ENCODE results near the gene SCN4A. TPM values are rescaled to one million over a fixed set of nuclear protein-coding genes. Genes with fewer than 3 reads are reported as not detected.

SCN4A gene
- total and polyA plus RNA-seq, 8 donors: 0.05 to 0.88 (median 0.58) TPM

DNA sequence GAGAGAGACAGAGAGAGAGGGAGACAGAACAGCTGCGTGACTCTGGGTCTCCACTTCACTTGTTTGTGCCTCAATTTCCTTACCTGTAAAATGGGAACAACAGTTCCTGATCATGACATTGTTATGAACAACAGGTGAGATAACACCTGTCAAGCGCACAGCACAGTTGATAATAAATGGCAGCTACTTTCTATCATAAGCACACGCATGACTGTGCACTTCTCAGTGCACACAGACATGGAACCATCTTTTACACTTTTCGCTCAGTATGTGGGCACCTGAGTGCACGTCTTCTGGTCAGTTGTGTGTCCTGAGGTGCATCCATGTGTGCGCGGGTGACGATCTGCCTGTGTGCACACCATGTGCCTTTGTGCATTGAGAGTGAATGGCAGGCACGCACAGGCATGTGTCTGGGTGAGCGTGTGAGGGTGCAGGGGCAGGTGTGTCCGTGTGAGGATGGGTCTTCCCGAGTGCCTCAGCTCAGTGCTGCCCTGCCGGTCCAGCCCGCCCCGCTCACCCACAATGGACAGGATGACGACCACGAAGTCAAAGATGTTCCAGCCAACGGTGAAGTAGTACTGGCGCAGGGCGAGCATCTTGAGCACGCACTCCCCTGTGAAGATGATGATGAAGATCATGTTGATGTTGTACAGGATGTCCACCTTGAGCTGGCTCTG is 30.3 kb downstream of the SCN4A start:
- no peaks in the 10 kb centered on the region for H3K27me3 ChIP-seq
- TF ChIP-seq, protein P1, sequence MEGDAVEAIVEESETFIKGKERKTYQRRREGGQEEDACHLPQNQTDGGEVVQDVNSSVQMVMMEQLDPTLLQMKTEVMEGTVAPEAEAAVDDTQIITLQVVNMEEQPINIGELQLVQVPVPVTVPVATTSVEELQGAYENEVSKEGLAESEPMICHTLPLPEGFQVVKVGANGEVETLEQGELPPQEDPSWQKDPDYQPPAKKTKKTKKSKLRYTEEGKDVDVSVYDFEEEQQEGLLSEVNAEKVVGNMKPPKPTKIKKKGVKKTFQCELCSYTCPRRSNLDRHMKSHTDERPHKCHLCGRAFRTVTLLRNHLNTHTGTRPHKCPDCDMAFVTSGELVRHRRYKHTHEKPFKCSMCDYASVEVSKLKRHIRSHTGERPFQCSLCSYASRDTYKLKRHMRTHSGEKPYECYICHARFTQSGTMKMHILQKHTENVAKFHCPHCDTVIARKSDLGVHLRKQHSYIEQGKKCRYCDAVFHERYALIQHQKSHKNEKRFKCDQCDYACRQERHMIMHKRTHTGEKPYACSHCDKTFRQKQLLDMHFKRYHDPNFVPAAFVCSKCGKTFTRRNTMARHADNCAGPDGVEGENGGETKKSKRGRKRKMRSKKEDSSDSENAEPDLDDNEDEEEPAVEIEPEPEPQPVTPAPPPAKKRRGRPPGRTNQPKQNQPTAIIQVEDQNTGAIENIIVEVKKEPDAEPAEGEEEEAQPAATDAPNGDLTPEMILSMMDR (IDR thresholded peaks at IDR 0.05): no peak
- no peak overlapping the region for H3K4me3 ChIP-seq
- H3K9me3 ChIP-seq: no peaks in the 10 kb centered on the region
- intact Hi-C loops (cut with DNase I): no loop called here
- ATAC-seq (no peak), DNase-seq (no peak)
- H3K36me3 ChIP-seq: no peaks in the 10 kb centered on the region
- no peak overlapping the region for H3K27ac ChIP-seq
- H3K4me1 ChIP-seq: peaks cover 0 to 12% of the 10 kb centered on the region in 2 donors

DNA sequence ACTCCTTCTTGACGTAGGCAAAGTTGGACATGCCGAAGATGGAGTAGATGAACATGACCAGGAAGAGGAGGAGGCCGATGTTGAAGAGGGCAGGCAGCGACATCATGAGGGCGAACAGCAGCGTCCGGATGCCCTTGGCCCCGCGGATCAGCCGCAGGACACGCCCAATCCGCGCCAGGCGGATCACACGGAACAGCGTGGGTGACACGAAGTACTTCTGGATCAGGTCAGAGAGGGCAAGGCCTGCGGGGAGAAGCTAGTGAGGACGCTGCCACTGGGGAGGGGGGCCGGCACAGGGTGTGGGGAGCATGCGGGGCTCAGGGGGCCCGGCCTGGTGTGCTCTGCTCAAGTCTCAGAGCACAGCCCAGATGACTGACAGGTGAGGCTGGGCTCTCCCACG is 31.0 kb downstream of the SCN4A start:
- Histone ChIP-seq H3K27ac (no peak overlapping the region), H3K9me3 (no peaks in the 10 kb centered on the region), H3K27me3 (no peaks in the 10 kb centered on the region), H3K4me1 (peaks cover 0 to 10% of the 10 kb centered on the region in 2 donors), H3K4me3 (no peak overlapping the region), H3K36me3 (no peaks in the 10 kb centered on the region)
- intact Hi-C loops (cut with DNase I): no loop called here
- ATAC-seq (no peak), DNase-seq (no peak)
- TF ChIP-seq, protein P1 (IDR thresholded peaks at IDR 0.05): no peak

DNA sequence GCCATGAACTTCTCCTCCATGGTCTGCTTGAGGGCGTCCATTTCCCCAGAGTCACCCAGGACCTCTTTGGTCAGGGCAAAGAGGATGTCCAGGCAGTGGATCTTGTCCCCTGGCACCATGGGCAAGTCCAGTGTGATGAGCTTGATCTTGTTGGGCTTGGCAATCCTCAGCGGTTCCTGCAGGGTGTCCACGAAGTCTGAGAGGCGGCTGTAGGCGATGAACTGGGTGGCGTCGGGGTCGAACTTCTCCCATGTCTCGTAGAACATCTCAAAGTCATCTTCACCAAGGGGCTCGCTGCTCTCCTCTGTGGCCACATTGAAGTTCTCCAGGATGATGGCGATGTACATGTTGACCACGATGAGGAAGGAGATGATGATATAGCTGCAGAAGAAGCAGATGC is 31.6 kb downstream of the SCN4A start:
- no peaks in the 10 kb centered on the region for H3K27me3 ChIP-seq
- H3K27ac ChIP-seq: no peak overlapping the region
- H3K4me1 ChIP-seq: peaks cover 0 to 4% of the 10 kb centered on the region in 2 donors
- H3K4me3 ChIP-seq: no peak overlapping the region
- no peaks in the 10 kb centered on the region for H3K9me3 ChIP-seq
- ATAC-seq (no peak), DNase-seq (no peak)
- intact Hi-C loops (cut with DNase I): no loop called here
- no peaks in the 10 kb centered on the region for H3K36me3 ChIP-seq
- TF ChIP-seq, protein P1 (IDR thresholded peaks at IDR 0.05): no peak

DNA sequence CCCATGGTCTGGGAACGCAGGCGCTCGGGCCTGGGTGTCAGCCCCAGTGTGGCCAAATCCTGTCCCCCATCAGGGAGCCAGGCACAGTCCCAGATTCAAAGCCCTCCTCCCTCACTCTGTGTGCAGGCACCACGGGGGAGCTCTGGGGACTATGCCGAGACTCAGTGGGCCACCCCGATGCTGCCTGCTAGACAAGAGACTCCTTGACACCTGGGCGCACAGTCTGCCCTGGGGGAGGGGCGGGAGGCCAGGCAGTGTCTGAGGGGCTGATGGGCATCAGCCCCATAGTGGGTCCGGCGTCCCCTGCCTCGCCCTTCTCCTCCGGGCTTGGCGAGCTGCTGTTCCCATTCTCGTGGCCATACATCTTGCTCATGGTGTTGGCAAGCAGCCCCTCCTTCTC is 32.1 kb downstream of the SCN4A start:
- Histone ChIP-seq H3K9me3 (no peaks in the 10 kb centered on the region), H3K27me3 (no peaks in the 10 kb centered on the region), H3K27ac (no peak overlapping the region), H3K4me1 (no peaks in the 10 kb centered on the region), H3K36me3 (no peaks in the 10 kb centered on the region), H3K4me3 (no peak overlapping the region)
- ATAC-seq: no peak
- TF ChIP-seq, protein P1 (IDR thresholded peaks at IDR 0.05): no peak
- DNase-seq: no peak
- intact Hi-C loops (cut with DNase I): no loop called here

DNA sequence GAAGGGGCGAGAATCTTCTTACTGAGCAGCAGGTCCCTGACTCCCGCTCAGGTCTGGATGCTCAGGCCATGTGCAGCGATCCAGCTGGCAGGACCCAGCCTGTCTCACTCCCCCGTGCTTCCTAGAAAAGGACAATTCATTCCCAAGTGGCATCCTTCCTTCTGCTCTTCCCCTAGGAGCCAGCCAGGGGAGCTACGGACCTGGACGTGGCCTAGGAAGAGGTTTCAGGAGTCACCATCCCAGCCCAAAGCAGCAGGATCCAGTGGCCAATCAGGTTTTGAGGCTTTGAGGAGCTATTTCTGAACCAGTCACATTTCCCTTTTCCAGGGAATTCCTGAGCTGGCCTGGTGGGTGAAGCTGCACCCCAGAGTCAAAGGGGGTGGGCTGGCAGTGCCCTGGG is 32.8 kb downstream of the SCN4A start:
- Histone ChIP-seq H3K36me3 (no peaks in the 10 kb centered on the region), H3K4me1 (no peaks in the 10 kb centered on the region), H3K4me3 (no peak overlapping the region), H3K9me3 (no peaks in the 10 kb centered on the region), H3K27me3 (no peaks in the 10 kb centered on the region), H3K27ac (no peak overlapping the region)
- no peak for ATAC-seq
- DNase-seq: no peak
- intact Hi-C loops (cut with DNase I): no loop called here
- TF ChIP-seq, protein P1 (IDR thresholded peaks at IDR 0.05): no peak

Measured in left lung (tissue), 10 donors.